K562 (cell line): ENCODE measurements around the gene FAM117A. TPM values are rescaled to one million over a fixed set of nuclear protein-coding genes. Genes with fewer than 3 reads are reported as not detected.

Source experiments
- ATAC-seq: fragments of 200-7000 bp; cut with Tn5 transposase; 3 replicates; pipeline ENCODE4 v1.9.1; 2020; ENCODE audit warnings: moderate library complexity
- BruUV-seq: library from RNA; stranded (reverse); fragments of 400-500 nt; replicated peaks from 2 replicates; lab custom pipeline; 2021; lab: Mats Ljungman, UMichigan
- CTCF ChIA-PET: fragments of 300-600 bp; formaldehyde crosslinking; extraction: SDS; loops from one replicate; lab custom pipeline; 2021; ENCODE audit warnings: low intra/inter-chr PET ratio; lab: Yijun Ruan, JAX
- POLR2A ChIA-PET: fragments of 300-600, 350-650 bp; sonication (Branson Sonifier 250); formaldehyde crosslinking; extraction: SDS; loops from one replicate; lab custom pipeline; 2021; ENCODE audit warnings: antibody characterized with exemption, inconsistent platforms; lab: Yijun Ruan, JAX
- DNase-seq, 4 experiments: peaks; one replicate each; pipeline versions ENCODE4 v3.0.0 to v3.0.0-alpha.2; 2011 to 2018; ENCODE audit warnings: low spot score in 3 of 4, mixed read lengths in 3 of 4; ENCODE audit errors: extremely low read depth in 1 of 4
- FAIRE-seq: peaks from 2 replicates; lab custom pipeline; 2011; peaks lifted over from hg19 to GRCh38; lab: Jason Lieb, UNC
- H2AFZ ChIP-seq: 2 replicates; pipeline ENCODE4 v1.6.0; 2011; ENCODE audit warnings: low read depth, low read length, control low read depth, inconsistent platforms
- H3K27ac ChIP-seq: fragments of 200-600 bp; 3 replicates; pipeline ENCODE4 v1.8.0; 2011; ENCODE audit warnings: low read depth, mild to moderate bottlenecking, control low read depth, inconsistent platforms, low read length, moderate library complexity, mixed read lengths; ENCODE audit errors: extremely low read depth
- H3K27me3 ChIP-seq, 2 experiments: fragments of 300-600 bp in 1 of 2; 2 replicates in 1 of 2; 3 replicates in 1 of 2; pipeline versions ENCODE4 v1.6.0 to v1.8.0; 2011; ENCODE audit warnings: inconsistent platforms in 2 of 2, low read length in 2 of 2, mild to moderate bottlenecking in 1 of 2, mixed read lengths in 1 of 2, moderate library complexity in 1 of 2; ENCODE audit not compliant: control insufficient read depth in 2 of 2, insufficient read depth in 2 of 2
- H3K36me3 ChIP-seq: fragments of 300-600 bp; 3 replicates; pipeline ENCODE4 v1.8.0; 2011; ENCODE audit warnings: mild to moderate bottlenecking, low read length, inconsistent platforms; ENCODE audit not compliant: control insufficient read depth, insufficient read depth
- H3K4me1 ChIP-seq, 2 experiments: fragments of 200-600 bp in 1 of 2; replicated peaks in 1 of 2; 2 replicates in 1 of 2; 3 replicates in 1 of 2; pipeline versions ENCODE4 v1.5.1 to v1.8.0; 2011; ENCODE audit warnings: inconsistent platforms in 2 of 2, low read length in 2 of 2, mild to moderate bottlenecking in 1 of 2, mixed read lengths in 1 of 2, moderate library complexity in 1 of 2; ENCODE audit not compliant: control insufficient read depth in 2 of 2, insufficient read depth in 2 of 2
- H3K4me2 ChIP-seq: 2 replicates; pipeline ENCODE4 v1.6.1; 2011; ENCODE audit warnings: low read length, control low read depth, inconsistent platforms, mixed read lengths; ENCODE audit not compliant: insufficient read depth
- H3K4me3 ChIP-seq: fragments of 200-600 bp; sonication (generic), shearing (Covaris generic); 2 replicates; pipeline ENCODE4 v1.5.1; 2016; ENCODE audit warnings: control low read depth, inconsistent platforms
- H3K79me2 ChIP-seq: fragments of 200-600 bp; 3 replicates; pipeline ENCODE4 v1.8.0; 2011; ENCODE audit warnings: low read length, inconsistent platforms; ENCODE audit not compliant: control insufficient read depth, insufficient read depth
- H3K9ac ChIP-seq, 2 experiments: 2 replicates each; pipeline versions ENCODE4 v1.6.0 to v1.6.1; 2011; ENCODE audit warnings: low read depth in 2 of 2, low read length in 2 of 2, control low read depth in 1 of 2, inconsistent platforms in 1 of 2, mild to moderate bottlenecking in 1 of 2, mixed read lengths in 1 of 2; ENCODE audit not compliant: insufficient read depth in 1 of 2
- H3K9me1 ChIP-seq: one replicate; pipeline ENCODE4 v1.6.0; 2011; ENCODE audit warnings: inconsistent platforms, mild to moderate bottlenecking, low read length, moderate library complexity; ENCODE audit not compliant: control insufficient read depth, insufficient read depth
- H3K9me3 ChIP-seq: replicated peaks from 2 replicates; pipeline ENCODE4 v1.5.1; 2011; ENCODE audit warnings: low read depth, low read length, inconsistent platforms; ENCODE audit not compliant: control insufficient read depth, insufficient read depth
- H4K20me1 ChIP-seq: replicated peaks from 2 replicates; pipeline ENCODE4 v1.6.1; 2011; ENCODE audit warnings: low read length, inconsistent platforms, mixed read lengths; ENCODE audit not compliant: control insufficient read depth, insufficient read depth
- BRF1 ChIP-seq: IDR thresholded peaks from 3 replicates; pipeline ENCODE4 v1.6.1; 2011; ENCODE audit warnings: borderline replicate concordance, mild to moderate bottlenecking; ENCODE audit not compliant: insufficient read length; ENCODE audit errors: extremely low read depth
- CBFA2T2 ChIP-seq: fragments of 450-650 bp; conservative IDR thresholded peaks from 2 replicates; pipeline ENCODE4 v1.6.1; 2017; ENCODE audit warnings: mild to moderate bottlenecking
- CHCHD3 ChIP-seq: fragments of 250-450 bp; sonication (Bioruptor Pico); IDR thresholded peaks from 2 replicates; pipeline ENCODE4 v2.1.2; 2022; ENCODE audit warnings: mild to moderate bottlenecking
- ELF4 ChIP-seq: fragments of 450-650 bp; formaldehyde crosslinking; IDR thresholded peaks from 2 replicates; pipeline ENCODE4 v1.4.0; 2022; ENCODE audit warnings: missing genetic modification characterization
- ERF ChIP-seq: fragments of 450-650 bp; formaldehyde crosslinking; IDR thresholded peaks from 2 replicates; pipeline ENCODE4 v1.4.0; 2020; ENCODE audit warnings: mild to moderate bottlenecking, mixed read lengths
- FOXM1 ChIP-seq, 2 experiments: fragments of 450-650 bp in 1 of 2; sonication (generic) in 1 of 2; formaldehyde crosslinking in 1 of 2; IDR thresholded peaks; 2 replicates each; pipeline versions ENCODE4 v1.6.1 to v1.9.0; 2017 to 2022; ENCODE audit warnings: low read depth in 2 of 2, mild to moderate bottlenecking in 2 of 2, missing genetic modification reagents in 1 of 2, moderate library complexity in 1 of 2
- NCOA1 ChIP-seq: fragments of 450-650 bp; IDR thresholded peaks from 2 replicates; pipeline ENCODE4 v1.6.1; 2016; ENCODE audit warnings: low read depth
- NFIC ChIP-seq: fragments of 450-650 bp; IDR thresholded peaks from 2 replicates; pipeline ENCODE4 v1.6.1; 2017; ENCODE audit warnings: mild to moderate bottlenecking, inconsistent platforms
- NR4A1 ChIP-seq, 2 experiments: fragments of 250-450 bp in 1 of 2; fragments of 450-650 bp in 1 of 2; sonication (Bioruptor Pico) in 1 of 2; IDR thresholded peaks; 2 replicates each; pipeline versions ENCODE4 v1.4.0 to v1.6.1; 2016 to 2020; ENCODE audit warnings: mild to moderate bottlenecking in 2 of 2, missing compliant biosample characterization in 1 of 2, missing genetic modification characterization in 1 of 2, moderate library complexity in 1 of 2
- PCBP2 ChIP-seq: fragments of 200-400 bp; formaldehyde crosslinking; IDR thresholded peaks from 2 replicates; pipeline ENCODE4 v1.6.1; 2018; ENCODE audit warnings: low read length, low read depth, mild to moderate bottlenecking, moderate library complexity; ENCODE audit not compliant: poor library complexity, severe bottlenecking
- PHF8 ChIP-seq: fragments of 200-600 bp; sonication (generic); IDR thresholded peaks from 2 replicates; pipeline ENCODE4 v1.6.1; 2012; ENCODE audit warnings: mixed run types, mild to moderate bottlenecking, inconsistent platforms, low read length, moderate library complexity, borderline replicate concordance
- TSC22D4 ChIP-seq: fragments of 450-650 bp; IDR thresholded peaks from 2 replicates; pipeline ENCODE4 v1.6.1; 2016; ENCODE audit warnings: missing genetic modification characterization, missing biosample characterization, control low read depth
- WGBS: fragments of 100-300 bp; shearing (Covaris generic); methylation state at CpG from one replicate; pipeline ENCODE4 v1.1.6; 2016; ENCODE audit warnings: low coverage, mixed read lengths; ENCODE audit not compliant: insufficient coverage; ENCODE audit errors: missing lambda C conversion rate; 5-methylcytosine and 5-hydroxymethylcytosine counted together
- in situ Hi-C: fragments of 300-500 bp; cut with MboI; formaldehyde crosslinking; loops from 4 replicates; pipeline ENCODE4 v1.15.0; 2018; ENCODE audit warnings: inconsistent platforms, mixed read lengths
- intact Hi-C: fragments of 100-400 bp; cut with micrococcal nuclease; formaldehyde crosslinking; loops from 2 replicates; pipeline ENCODE4 v1.14.2; 2022
- polyA plus RNA-seq, 8 experiments: library from polyadenylated mRNA; depleted of rRNA in 4 of 8; stranded (reverse) in 5 of 8; unstranded in 3 of 8; fragments of >200 nt; fragmentation: Nextera tagmentation in 2 of 8; fragmentation: Illumina TruSeq in 1 of 8; extraction: Ambion mirVana in 2 of 8; extraction: Trizol in 1 of 8; gene quantifications; 2 replicates each; pipeline versions ENCODE4 v1.2.1 to v1.2.3, GENCODE V29; 2011 to 2014; ENCODE audit warnings: inconsistent platforms in 1 of 8, missing spikeins in 1 of 8
- total RNA-seq, 7 experiments: library from RNA; depleted of rRNA in 6 of 7; stranded (reverse); fragments of >200 nt in 6 of 7; fragmentation: Illumina TruSeq in 2 of 7; extraction: Trizol in 2 of 7; gene quantifications; 2 replicates each; pipeline versions ENCODE4 v1.2.1 to v1.2.3, GENCODE V29; 2011 to 2021; ENCODE audit warnings: low replicate concordance in 1 of 7
- TF ChIP-seq, protein P1 (sequence below), 2 experiments: fragments of 450-650 bp; formaldehyde crosslinking in 1 of 2; IDR thresholded peaks; 2 replicates each; pipeline versions ENCODE4 v1.4.0 to v1.6.1; 2014 to 2020; ENCODE audit warnings: mild to moderate bottlenecking in 2 of 2, borderline replicate concordance in 1 of 2, low read depth in 1 of 2
- TF ChIP-seq, protein P2 (sequence below), 2 experiments: fragments of 450-650 bp; IDR thresholded peaks; 2 replicates each; pipeline ENCODE4 v1.6.1; 2016

The FAM117A gene
- total and polyA plus RNA-seq, 9 of the 15 experiments (the other 6 are each of a cell fraction or from before 2014, with no cell fraction given): 3.1 to 79.7 (median 36.6) TPM

GRCh38 chr17:49793309-49793708 is 29.4 kb upstream of the FAM117A start:
- intact Hi-C loops: no loop called here
- TF ChIP-seq, protein P1, sequence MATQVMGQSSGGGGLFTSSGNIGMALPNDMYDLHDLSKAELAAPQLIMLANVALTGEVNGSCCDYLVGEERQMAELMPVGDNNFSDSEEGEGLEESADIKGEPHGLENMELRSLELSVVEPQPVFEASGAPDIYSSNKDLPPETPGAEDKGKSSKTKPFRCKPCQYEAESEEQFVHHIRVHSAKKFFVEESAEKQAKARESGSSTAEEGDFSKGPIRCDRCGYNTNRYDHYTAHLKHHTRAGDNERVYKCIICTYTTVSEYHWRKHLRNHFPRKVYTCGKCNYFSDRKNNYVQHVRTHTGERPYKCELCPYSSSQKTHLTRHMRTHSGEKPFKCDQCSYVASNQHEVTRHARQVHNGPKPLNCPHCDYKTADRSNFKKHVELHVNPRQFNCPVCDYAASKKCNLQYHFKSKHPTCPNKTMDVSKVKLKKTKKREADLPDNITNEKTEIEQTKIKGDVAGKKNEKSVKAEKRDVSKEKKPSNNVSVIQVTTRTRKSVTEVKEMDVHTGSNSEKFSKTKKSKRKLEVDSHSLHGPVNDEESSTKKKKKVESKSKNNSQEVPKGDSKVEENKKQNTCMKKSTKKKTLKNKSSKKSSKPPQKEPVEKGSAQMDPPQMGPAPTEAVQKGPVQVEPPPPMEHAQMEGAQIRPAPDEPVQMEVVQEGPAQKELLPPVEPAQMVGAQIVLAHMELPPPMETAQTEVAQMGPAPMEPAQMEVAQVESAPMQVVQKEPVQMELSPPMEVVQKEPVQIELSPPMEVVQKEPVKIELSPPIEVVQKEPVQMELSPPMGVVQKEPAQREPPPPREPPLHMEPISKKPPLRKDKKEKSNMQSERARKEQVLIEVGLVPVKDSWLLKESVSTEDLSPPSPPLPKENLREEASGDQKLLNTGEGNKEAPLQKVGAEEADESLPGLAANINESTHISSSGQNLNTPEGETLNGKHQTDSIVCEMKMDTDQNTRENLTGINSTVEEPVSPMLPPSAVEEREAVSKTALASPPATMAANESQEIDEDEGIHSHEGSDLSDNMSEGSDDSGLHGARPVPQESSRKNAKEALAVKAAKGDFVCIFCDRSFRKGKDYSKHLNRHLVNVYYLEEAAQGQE (IDR thresholded peaks at IDR 0.05; ENCODE audit: borderline replicate concordance): no peak
- TF ChIP-seq, protein P1 (CRISPR knock-in tag; IDR thresholded peaks at IDR 0.05; ENCODE audit: low read depth): no peak
- no peak for TF ChIP-seq CBFA2T2
- no peak for TF ChIP-seq FOXM1 (IDR thresholded peaks at IDR 0.05; ENCODE audit: low read depth)
- no peak for TF ChIP-seq FOXM1 (CRISPR knock-in tag; IDR thresholded peaks at IDR 0.05; ENCODE audit: low read depth)
- TF ChIP-seq NR4A1 (CRISPR knock-in tag; IDR thresholded peaks at IDR 0.05): no peak
- TF ChIP-seq NR4A1 (tag; IDR thresholded peaks at IDR 0.05): no peak
- TF ChIP-seq BRF1: no peak
- TF ChIP-seq CHCHD3 (CRISPR knock-in tag): no peak
- TF ChIP-seq ELF4 (CRISPR knock-in tag): no peak
- no peak for TF ChIP-seq ERF (CRISPR knock-in tag)
- no peak for TF ChIP-seq PHF8
- no peak for TF ChIP-seq NFIC
- TF ChIP-seq, protein P2, sequence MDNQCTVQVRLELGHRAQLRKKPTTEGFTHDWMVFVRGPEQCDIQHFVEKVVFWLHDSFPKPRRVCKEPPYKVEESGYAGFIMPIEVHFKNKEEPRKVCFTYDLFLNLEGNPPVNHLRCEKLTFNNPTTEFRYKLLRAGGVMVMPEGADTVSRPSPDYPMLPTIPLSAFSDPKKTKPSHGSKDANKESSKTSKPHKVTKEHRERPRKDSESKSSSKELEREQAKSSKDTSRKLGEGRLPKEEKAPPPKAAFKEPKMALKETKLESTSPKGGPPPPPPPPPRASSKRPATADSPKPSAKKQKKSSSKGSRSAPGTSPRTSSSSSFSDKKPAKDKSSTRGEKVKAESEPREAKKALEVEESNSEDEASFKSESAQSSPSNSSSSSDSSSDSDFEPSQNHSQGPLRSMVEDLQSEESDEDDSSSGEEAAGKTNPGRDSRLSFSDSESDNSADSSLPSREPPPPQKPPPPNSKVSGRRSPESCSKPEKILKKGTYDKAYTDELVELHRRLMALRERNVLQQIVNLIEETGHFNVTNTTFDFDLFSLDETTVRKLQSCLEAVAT (IDR thresholded peaks at IDR 0.05): no peak
- TF ChIP-seq NCOA1: no peak
- no peak for TF ChIP-seq TSC22D4
- TF ChIP-seq PCBP2: no peak

More at GRCh38 chr17:49793309-49793708, 29.4 kb upstream of the FAM117A start:
- Histone ChIP-seq H3K9ac (no peak overlapping the region), H2AFZ (no peak overlapping the region), H3K9me3 (no peaks in the 10 kb centered on the region), H3K27me3 (no peaks in the 10 kb centered on the region), H3K4me1 (peaks cover 6 to 10% of the 10 kb centered on the region in 2 experiments; a peak in 4 of 5 replicates), H4K20me1 (peaks cover 9% of the 10 kb centered on the region), H3K79me2 (peaks cover 76% of the 10 kb centered on the region), H3K27ac (no peak overlapping the region), H3K4me2 (no peak overlapping the region), H3K4me3 (no peak overlapping the region), H3K36me3 (peaks cover 84% of the 10 kb centered on the region), H3K9me1 (no peaks in the 10 kb centered on the region)
- 94% methylated on average over 2 of the region's 3 CpGs for WGBS
- in situ Hi-C loops: no loop called here
- ChIA-PET CTCF (no interaction called here), POLR2A (no interaction called here)
- ATAC-seq (no peak), FAIRE-seq (no peak), DNase-seq (no peak)
- no TSS peak for BruUV-seq
